HG03469 (cell line): ENCODE measurements around the gene ERCC2.

Experiments used
- ATAC-seq: cut with Tn5 transposase; IDR thresholded peaks from one replicate; pipeline ENCODE4 v1.9.1; 2021; ENCODE audit warnings: mild to moderate bottlenecking, moderate library complexity, moderate number of reproducible peaks; ENCODE audit not compliant: unreplicated experiment

ERCC2 gene

GRCh38 chr19:45305421-45305820 lies 65.0 kb downstream of the ERCC2 start:
- ATAC-seq, result no peak

DNA sequence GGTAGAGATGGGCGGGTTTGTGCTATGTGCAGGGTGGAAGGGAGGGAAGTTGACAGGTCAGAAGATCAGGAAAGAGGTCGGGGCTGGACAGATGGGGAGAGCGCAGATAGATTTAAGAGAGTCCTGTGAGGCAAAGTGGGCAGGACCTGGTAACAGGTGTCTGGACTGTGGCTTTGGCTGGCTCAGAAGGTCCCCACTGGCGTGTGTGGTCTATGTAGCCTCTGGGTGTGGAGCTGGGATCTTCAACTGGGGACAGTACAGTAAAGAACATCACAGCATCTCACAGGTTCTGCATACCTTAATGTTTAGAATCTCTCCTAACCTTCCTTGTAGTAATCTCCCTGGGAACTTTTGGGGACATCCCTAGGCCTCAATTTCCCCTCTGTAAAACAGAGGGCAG lies 65.4 kb downstream of the ERCC2 start:
- ATAC-seq, result no peak

- no peak for ATAC-seq
Measured at GRCh38 chr19:45304141-45304926, 66.0 kb downstream of the ERCC2 start.

GRCh38 chr19:45303269-45304060 lies 66.9 kb downstream of the ERCC2 start:
- no peak for ATAC-seq

DNA sequence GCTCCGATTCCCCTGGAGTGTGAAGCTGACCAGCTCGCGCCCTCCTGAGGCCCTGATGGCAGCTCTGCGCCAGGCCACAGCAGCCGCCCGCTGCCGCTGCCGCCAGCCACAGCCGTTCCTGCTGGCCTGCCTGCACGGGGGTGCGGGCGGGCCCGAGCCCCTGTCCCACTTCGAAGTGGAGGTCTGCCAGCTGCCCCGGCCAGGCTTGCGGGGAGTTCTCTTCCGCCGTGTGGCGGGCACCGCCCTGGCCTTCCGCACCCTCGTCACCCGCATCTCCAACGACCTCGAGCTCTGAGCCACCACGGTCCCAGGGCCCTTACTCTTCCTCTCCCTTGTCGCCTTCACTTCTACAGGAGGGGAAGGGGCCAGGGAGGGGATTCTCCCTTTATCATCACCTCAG lies 68.0 kb downstream of the ERCC2 start:
- no peak for ATAC-seq
